Breast epithelium (tissue), 3 donors: ENCODE results near the gene THAP12.
"Not testable (repeated sequence)": the region's sequence is repeated elsewhere in the genome, so short reads cannot be mapped to it uniquely, and the experiment has no call there.

Experiments
- POLR2A ChIP-seq: fragments of 450-650 bp; IDR thresholded peaks from one replicate; pipeline ENCODE4 v1.6.1; 2016; ENCODE audit warnings: antibody characterized with exemption, mild to moderate bottlenecking, moderate library complexity
- POLR2AphosphoS5 ChIP-seq, 3 donors: sonication (generic); formaldehyde crosslinking; IDR thresholded peaks; one replicate each; pipeline ENCODE4 v1.6.1; 2017; ENCODE audit warnings: antibody characterized with exemption in 3 of 3
- TF ChIP-seq, protein P1 (sequence below), 3 donors: fragments of 450-650 bp; IDR thresholded peaks; one replicate each; pipeline ENCODE4 v1.5.1; 2016 to 2017; ENCODE audit warnings: antibody characterized with exemption in 3 of 3, mild to moderate bottlenecking in 3 of 3, moderate library complexity in 3 of 3

DNA sequence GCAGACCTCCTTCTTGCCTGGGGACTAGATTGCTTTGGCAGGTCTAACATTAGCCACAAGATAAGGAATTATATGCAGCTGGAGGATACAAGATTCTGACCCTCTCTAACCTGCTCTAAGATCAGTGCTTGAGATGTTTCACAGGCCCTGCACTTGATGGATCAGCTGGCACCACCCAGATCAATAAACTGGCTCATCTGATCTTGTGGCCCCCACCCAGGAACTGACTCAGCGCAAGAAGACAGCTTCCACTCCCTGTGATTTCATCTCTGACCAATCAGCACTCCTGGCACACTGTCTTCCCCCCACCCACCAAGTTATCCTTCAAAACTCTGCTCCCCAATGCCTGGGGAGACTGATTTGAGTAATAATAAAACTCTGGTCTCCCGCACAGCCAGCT, 57.6 kb downstream of the THAP12 start:
- TF ChIP-seq, protein P1, sequence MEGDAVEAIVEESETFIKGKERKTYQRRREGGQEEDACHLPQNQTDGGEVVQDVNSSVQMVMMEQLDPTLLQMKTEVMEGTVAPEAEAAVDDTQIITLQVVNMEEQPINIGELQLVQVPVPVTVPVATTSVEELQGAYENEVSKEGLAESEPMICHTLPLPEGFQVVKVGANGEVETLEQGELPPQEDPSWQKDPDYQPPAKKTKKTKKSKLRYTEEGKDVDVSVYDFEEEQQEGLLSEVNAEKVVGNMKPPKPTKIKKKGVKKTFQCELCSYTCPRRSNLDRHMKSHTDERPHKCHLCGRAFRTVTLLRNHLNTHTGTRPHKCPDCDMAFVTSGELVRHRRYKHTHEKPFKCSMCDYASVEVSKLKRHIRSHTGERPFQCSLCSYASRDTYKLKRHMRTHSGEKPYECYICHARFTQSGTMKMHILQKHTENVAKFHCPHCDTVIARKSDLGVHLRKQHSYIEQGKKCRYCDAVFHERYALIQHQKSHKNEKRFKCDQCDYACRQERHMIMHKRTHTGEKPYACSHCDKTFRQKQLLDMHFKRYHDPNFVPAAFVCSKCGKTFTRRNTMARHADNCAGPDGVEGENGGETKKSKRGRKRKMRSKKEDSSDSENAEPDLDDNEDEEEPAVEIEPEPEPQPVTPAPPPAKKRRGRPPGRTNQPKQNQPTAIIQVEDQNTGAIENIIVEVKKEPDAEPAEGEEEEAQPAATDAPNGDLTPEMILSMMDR (IDR thresholded peaks at IDR 0.05): not testable (repeated sequence)
- TF ChIP-seq POLR2AphosphoS5 (IDR thresholded peaks at IDR 0.05); POLR2A: not testable (repeated sequence)
